Upper lobe of left lung (tissue), 4 donors: ENCODE measurements around the gene NUP42.

Experiments
- CTCF ChIP-seq, 6 experiments: fragments of 450-650 bp in 4 of 6; fragments of 200-600 bp in 2 of 6; sonication (generic) in 2 of 6; IDR thresholded peaks; one replicate each; pipeline ENCODE4 v1.5.1; 2016 to 2019; ENCODE audit warnings: antibody characterized with exemption in 6 of 6
- POLR2A ChIP-seq, 4 donors: fragments of 450-650 bp; IDR thresholded peaks; one replicate each; pipeline ENCODE4 v1.5.1; 2016 to 2017; ENCODE audit warnings: antibody characterized with exemption in 4 of 4, mild to moderate bottlenecking in 2 of 4

GRCh38 chr7:23184709-23185359 lies 3.0 kb downstream of the NUP42 start:
- TF ChIP-seq POLR2A (IDR thresholded peaks at IDR 0.05) (no peak), CTCF (IDR thresholded peaks at IDR 0.05) (peak in 3 of 6 experiments; percentile 16 to 39 (median 28))
